ENCODE results near the gene DAPK1.

DAPK1 gene

GRCh38 chr9:87515588-87516221 is 18.0 kb downstream of the DAPK1 start:
- no peaks in the 10 kb centered on the region for H3K36me3 ChIP-seq (ENCODE audit: insufficient read depth)
- H3K4me1 ChIP-seq (ENCODE audit: low read depth, poor library complexity, severe bottlenecking): no peaks in the 10 kb centered on the region
- no peaks in the 10 kb centered on the region for H4K20me1 ChIP-seq (ENCODE audit: insufficient read depth)
- H3K79me2 ChIP-seq (ENCODE audit: insufficient read depth, low read depth): no peaks in the 10 kb centered on the region
- H3K27ac ChIP-seq: no peak overlapping the region
- H3K27me3 ChIP-seq (ENCODE audit: insufficient read depth, low read depth): no peaks in the 10 kb centered on the region
- H2AFZ ChIP-seq (ENCODE audit: low read depth): no peak overlapping the region
- TF ChIP-seq CTCF (conservative IDR thresholded peaks at IDR 0.05; ENCODE audit: low read depth, low read length): no peak
- no peak overlapping the region for H3K4me3 ChIP-seq (IDR thresholded peaks at IDR 0.05; ENCODE audit: insufficient read depth, low read depth, low read length)
- no peak overlapping the region for H3K9ac ChIP-seq
- H3K4me2 ChIP-seq: no peak overlapping the region

GRCh38 chr9:87516222-87516925 is 18.7 kb downstream of the DAPK1 start:
- H4K20me1 ChIP-seq (ENCODE audit: insufficient read depth): no peaks in the 10 kb centered on the region
- H3K4me1 ChIP-seq (ENCODE audit: low read depth, poor library complexity, severe bottlenecking): no peaks in the 10 kb centered on the region
- H3K9ac ChIP-seq: no peak overlapping the region
- H2AFZ ChIP-seq (ENCODE audit: low read depth): no peak overlapping the region
- no peak overlapping the region for H3K4me2 ChIP-seq
- no peak for TF ChIP-seq CTCF (conservative IDR thresholded peaks at IDR 0.05; ENCODE audit: low read depth, low read length)
- no peaks in the 10 kb centered on the region for H3K36me3 ChIP-seq (ENCODE audit: insufficient read depth)
- no peak overlapping the region for H3K4me3 ChIP-seq (IDR thresholded peaks at IDR 0.05; ENCODE audit: insufficient read depth, low read depth, low read length)
- no peaks in the 10 kb centered on the region for H3K27me3 ChIP-seq (ENCODE audit: insufficient read depth, low read depth)
- H3K27ac ChIP-seq: no peak overlapping the region
- H3K79me2 ChIP-seq (ENCODE audit: insufficient read depth, low read depth): no peaks in the 10 kb centered on the region

- Histone ChIP-seq H3K79me2 (ENCODE audit: insufficient read depth, low read depth) (no peaks in the 10 kb centered on the region), H3K4me2 (no peak overlapping the region)
- TF ChIP-seq CTCF (conservative IDR thresholded peaks at IDR 0.05; ENCODE audit: low read depth, low read length): no peak
These were observed 19.2 kb downstream of the DAPK1 start for GRCh38 chr9:87516926-87517290.

GRCh38 chr9:87517732-87518131 is 20.1 kb downstream of the DAPK1 start:
- no peaks in the 10 kb centered on the region for H3K27me3 ChIP-seq (ENCODE audit: insufficient read depth, low read depth)
- no peak overlapping the region for H3K4me2 ChIP-seq
- TF ChIP-seq CTCF (conservative IDR thresholded peaks at IDR 0.05; ENCODE audit: low read depth, low read length): no peak
- no peak overlapping the region for H3K4me3 ChIP-seq (IDR thresholded peaks at IDR 0.05; ENCODE audit: insufficient read depth, low read depth, low read length)
- no peaks in the 10 kb centered on the region for H4K20me1 ChIP-seq (ENCODE audit: insufficient read depth)
- no peak overlapping the region for H3K9ac ChIP-seq
- no peak overlapping the region for H3K27ac ChIP-seq
- no peaks in the 10 kb centered on the region for H3K4me1 ChIP-seq (ENCODE audit: low read depth, poor library complexity, severe bottlenecking)
- no peaks in the 10 kb centered on the region for H3K36me3 ChIP-seq (ENCODE audit: insufficient read depth)
- no peaks in the 10 kb centered on the region for H3K79me2 ChIP-seq (ENCODE audit: insufficient read depth, low read depth)
- H2AFZ ChIP-seq (ENCODE audit: low read depth): no peak overlapping the region

More at GRCh38 chr9:87516926-87517290, 19.2 kb downstream of the DAPK1 start:
- no peak overlapping the region for H3K27ac ChIP-seq
- H3K4me3 ChIP-seq (IDR thresholded peaks at IDR 0.05; ENCODE audit: insufficient read depth, low read depth, low read length): no peak overlapping the region
- no peaks in the 10 kb centered on the region for H3K27me3 ChIP-seq (ENCODE audit: insufficient read depth, low read depth)
- no peaks in the 10 kb centered on the region for H3K4me1 ChIP-seq (ENCODE audit: low read depth, poor library complexity, severe bottlenecking)
- no peak overlapping the region for H2AFZ ChIP-seq (ENCODE audit: low read depth)
- H4K20me1 ChIP-seq (ENCODE audit: insufficient read depth): no peaks in the 10 kb centered on the region
- no peaks in the 10 kb centered on the region for H3K36me3 ChIP-seq (ENCODE audit: insufficient read depth)
- no peak overlapping the region for H3K9ac ChIP-seq
